GM12865 (cell line): ENCODE data around the gene HRAS.
"Not testable (repeated sequence)": the region's sequence is repeated elsewhere in the genome, so short reads cannot be mapped to it uniquely, and the experiment has no call there.

Experiments used
- DNase-seq: peaks from one replicate; pipeline ENCODE4 v3.0.0; 2010; ENCODE audit warnings: low read depth
- H3K4me3 ChIP-seq: 2 replicates; pipeline ENCODE4 v1.5.1; 2011; ENCODE audit warnings: mild to moderate bottlenecking, low read depth, low read length, control low read depth
- TF ChIP-seq, protein P1 (sequence below): IDR thresholded peaks from 2 replicates; pipeline ENCODE4 v1.5.1; 2011; ENCODE audit warnings: low read length, control low read depth, low read depth, inconsistent platforms; ENCODE audit not compliant: insufficient read depth; ENCODE audit errors: missing control alignments

HRAS gene

DNA sequence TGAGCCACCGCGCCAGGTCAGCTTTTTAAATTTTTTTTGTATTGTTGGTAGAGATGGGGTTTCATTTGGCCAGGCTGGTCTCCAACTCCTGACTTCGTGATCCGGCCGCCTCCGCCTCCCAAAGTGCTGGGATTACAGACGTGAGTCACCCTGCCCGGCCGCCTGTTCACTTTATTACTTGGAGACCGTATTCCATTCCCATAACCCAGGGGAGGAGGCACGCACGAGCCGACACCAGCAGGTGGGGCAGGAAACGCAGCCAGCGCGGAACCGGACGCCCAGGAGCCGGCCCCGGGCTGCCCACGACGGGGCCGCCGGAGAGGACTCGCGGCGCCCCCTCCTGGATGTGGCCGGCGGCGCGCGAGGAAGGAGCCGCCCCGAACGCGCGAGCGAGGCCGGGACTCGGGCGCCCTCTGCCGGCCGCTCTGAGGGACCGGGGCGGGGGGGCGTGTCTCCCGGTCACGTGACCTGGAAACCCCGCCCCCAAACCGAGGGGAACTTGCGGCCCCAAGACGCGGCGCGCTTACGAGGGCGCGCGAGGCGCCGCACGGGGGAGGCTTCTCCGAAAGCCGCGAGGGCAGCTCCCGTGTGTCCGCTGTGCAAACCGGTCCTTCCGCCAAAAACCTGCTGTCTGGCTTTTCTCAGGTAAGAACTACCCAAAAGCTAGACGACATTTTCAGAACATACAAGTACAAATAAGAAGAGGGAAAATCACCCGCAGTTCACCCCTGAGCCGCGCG, 16.7 kb downstream of the HRAS start:
- peak; percentile 81 for DNase-seq
- TF ChIP-seq, protein P1, sequence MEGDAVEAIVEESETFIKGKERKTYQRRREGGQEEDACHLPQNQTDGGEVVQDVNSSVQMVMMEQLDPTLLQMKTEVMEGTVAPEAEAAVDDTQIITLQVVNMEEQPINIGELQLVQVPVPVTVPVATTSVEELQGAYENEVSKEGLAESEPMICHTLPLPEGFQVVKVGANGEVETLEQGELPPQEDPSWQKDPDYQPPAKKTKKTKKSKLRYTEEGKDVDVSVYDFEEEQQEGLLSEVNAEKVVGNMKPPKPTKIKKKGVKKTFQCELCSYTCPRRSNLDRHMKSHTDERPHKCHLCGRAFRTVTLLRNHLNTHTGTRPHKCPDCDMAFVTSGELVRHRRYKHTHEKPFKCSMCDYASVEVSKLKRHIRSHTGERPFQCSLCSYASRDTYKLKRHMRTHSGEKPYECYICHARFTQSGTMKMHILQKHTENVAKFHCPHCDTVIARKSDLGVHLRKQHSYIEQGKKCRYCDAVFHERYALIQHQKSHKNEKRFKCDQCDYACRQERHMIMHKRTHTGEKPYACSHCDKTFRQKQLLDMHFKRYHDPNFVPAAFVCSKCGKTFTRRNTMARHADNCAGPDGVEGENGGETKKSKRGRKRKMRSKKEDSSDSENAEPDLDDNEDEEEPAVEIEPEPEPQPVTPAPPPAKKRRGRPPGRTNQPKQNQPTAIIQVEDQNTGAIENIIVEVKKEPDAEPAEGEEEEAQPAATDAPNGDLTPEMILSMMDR, result peak; percentile 67
- no peak overlapping the region for H3K4me3 ChIP-seq

DNA sequence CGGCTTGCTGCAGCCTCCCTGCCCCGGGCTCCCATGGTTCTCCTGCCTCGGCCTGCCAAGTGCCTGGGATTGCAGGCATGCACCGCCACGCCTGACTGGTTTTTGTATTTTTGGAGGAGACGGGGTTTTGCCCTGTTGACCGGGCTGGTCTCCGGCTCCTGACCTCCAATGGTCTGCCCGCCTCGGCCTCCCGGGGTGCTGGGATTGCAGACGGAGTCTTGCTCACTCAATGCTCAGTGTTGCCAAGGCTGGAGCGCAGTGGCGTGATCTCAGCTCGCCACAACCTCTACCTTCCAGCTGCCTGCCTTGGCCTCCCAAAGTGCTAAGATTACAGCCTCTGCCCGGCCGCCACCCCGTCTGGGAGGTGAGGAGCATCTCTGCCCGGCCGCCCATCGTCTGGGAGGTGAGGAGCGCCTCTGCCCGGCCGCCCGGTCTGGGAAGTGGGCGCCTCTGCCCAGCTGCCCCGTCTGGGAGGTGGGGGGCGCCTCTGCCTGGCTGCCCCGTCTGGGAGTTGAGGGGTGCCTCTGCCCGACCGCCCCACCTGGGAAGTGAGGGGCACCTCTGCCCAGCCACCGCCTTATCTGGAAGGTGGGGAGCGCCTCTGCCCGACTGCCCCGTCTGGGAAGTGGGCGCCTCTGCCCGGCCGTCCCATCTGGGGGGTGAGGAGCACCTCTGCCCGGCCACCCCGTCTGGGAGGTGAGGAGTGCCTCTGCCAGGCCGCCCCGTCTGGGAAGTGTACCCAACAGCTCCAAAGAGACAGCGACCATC, 18.3 kb downstream of the HRAS start:
- not testable (repeated sequence) for DNase-seq, H3K4me3 ChIP-seq

DNA sequence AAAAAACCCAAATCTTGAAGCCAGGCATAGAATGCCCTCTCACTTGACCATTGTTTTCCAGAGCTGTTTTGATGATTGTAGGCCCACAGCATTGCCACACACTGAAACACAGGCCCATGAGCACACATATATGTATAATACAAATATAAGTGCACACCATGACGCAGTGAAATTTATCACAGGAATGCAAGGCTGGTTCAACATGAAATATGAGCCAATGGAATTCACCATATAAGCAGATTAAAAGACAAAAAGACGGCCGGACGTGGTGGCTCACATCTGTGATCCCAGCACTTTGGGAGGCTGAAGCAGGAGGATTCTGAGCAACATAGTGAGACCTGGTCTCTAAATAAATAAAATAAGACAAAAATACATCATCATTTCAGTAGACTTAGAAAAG, 19.0 kb downstream of the HRAS start:
- TF ChIP-seq, protein P1, result no peak
- H3K4me3 ChIP-seq, result no peak overlapping the region
- no peak for DNase-seq

DNA sequence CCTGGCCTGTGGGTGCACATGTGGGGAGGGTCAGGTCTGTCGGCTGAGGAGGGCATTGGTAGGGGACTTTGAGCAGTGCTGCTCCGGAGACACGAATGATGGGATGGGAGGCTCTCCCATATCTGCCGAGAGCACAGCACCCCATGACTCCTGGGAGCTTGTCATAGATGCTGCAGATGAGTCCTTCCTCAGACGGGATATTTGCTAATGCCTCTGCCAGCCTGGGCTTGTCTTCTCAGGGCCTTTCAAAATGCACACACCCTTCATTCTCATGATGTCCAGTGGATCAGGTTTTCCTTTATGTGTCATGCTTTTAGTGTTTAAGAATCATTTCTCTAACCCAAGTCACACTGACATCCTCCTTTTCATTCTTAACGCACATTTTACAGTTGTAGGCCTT, 20.2 kb downstream of the HRAS start:
- TF ChIP-seq, protein P1, result no peak
- H3K4me3 ChIP-seq, result no peak overlapping the region
- no peak for DNase-seq

DNA sequence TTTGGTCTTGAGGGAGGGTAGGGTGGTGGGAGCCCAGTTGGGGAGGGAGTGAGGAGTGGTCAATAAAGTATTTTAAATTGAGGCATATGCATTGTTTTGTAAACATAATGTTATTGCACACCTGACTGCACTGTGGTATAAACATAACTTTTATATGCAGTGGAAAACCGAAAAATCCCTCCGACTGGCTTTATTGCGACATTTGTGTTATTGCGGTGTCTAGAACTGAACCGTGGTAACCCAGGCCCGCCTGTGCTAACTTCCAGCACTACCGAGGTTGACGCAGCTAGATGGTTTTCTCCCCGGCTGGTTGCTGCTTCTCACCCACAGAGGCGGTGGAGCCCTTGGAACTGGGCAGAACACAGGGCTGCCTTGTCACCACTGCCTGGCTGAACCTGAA, 20.8 kb downstream of the HRAS start:
- DNase-seq, result no peak
- TF ChIP-seq, protein P1, result no peak

DNA sequence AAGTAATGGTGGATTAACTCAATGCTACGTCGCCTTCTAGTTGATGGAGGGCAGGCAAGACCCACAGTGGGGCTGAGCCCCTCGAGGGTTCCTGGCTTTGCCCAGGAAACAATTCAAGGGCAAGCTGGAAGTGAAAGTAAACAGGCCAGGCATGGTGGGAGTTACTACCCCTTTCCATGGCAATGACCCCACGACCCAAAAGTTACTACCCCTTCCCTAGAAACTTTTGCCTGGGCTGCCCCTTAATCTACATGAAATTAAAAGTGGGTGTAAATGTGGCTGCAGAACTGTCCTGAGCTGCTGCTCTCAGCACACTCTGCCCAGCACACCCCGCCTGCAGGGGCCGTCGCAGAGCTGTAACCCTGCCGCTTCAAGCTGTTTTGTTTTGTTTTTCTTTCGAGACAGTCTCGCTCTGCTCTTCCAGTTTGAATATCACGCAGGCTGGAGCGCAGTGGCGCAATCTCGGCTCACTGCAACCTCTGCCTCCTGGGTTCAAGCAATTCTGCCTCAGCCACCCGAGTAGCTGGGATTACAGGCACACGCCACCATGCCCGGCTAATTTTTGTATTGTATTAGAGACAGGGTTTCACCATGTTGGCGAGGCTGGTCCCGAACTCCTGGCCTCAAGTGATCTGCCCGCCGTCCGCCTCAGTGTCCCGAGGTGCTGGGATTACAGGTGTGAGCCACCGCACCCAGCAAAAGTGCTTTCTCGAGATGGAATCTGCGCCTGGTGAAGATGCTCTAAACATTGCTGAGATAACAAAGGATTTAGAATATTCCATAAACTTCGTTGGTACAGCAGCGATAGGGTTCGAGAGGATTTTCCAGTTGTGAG, 22.4 kb downstream of the HRAS start:
- H3K4me3 ChIP-seq, result no peak overlapping the region
- TF ChIP-seq, protein P1, result no peak
- no peak for DNase-seq

More for the DNA sequence above, 20.8 kb downstream of the HRAS start:
- no peak overlapping the region for H3K4me3 ChIP-seq

DNA sequence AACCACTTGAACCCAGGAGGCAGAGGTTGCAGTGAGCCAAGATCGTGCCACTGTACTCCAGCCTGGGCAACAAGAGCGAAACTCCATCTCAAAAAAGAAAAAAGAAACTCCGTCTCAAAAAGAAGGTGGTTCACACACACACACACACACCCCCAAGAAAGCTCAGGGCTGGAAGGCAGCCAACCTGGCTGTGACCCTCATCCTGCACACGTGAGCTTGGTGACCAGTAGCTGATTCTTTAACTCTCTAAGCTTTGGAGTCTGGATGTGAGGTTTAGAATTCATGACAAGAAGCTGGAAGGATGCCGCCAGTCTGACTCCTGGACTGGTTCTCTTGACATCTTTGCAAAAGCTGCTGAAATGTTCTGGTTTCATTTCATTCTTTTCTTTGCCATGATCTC, 26.4 kb downstream of the HRAS start:
- no peak for DNase-seq
- TF ChIP-seq, protein P1, result no peak
- no peak overlapping the region for H3K4me3 ChIP-seq
